Measurements from ENCODE around the gene PTH2. TPM values are rescaled to one million over a fixed set of nuclear protein-coding genes. Genes with fewer than 3 reads are reported as not detected.
A peak's percentile ranks its signal among the peaks of the same experiment; 100 is the strongest.

The PTH2 gene
- total RNA-seq, 1 donor from 2014 or later = not detected

- ATAC-seq = no peak
These were observed 13.7 kb downstream of the PTH2 start for GRCh38 chr19:49409441-49410029.

DNA sequence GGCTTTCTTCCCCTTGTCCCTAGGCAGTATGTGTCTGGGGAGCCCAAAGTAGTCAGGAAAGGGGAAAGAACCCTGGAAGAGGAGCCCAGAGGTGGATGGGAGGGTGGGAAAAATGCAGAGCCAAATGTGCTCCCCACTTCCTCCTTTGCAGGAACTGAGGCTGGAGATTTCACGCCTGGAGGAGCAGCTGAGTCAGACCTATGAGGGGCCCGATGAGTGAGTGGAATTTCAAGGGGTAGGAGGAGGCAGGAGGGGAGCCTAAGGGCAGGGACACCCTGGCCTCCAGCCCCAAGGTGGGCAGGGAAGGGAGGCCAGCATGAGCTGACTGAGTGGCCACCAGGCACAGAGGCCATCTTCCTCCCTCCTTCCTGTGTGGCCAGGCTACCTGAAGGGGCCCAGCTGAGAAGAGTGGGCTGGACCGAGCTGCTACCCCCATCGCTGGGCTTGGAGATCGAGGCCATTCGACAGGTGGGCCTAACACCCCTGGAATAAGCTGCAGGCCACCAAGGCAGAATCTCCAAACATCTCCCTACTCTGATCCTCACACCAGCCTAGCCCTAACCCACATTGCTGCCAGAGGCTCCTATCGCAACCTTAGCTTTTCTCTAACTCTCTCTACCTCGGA is 14.3 kb downstream of the PTH2 start:
- ATAC-seq = no peak

DNA sequence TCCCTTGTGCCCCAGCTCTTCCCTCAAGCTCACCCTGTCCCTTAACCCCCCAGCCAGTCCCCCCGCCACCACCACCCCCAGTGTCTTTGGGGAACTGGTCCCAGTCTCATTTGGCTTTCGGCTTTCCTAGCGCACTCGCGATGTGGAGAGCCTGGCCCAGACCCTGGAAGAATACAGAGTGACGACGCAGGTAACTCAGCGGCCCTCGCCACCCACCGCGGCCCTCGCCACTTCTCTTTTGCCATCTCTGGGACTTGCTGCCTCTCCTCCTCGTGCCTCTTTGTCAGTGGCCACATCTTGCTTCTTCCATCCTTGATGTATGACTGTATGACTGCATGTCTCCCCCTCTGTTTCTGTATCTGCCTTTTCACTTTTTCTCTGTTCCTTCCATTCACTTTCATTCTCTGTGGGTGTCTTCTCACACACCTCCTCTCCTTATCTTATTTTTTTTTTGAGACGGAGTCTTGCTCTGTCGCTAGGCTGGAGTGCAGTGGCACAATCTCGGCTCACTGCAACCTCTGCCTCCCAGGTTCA is 15.7 kb downstream of the PTH2 start:
- no peak for ATAC-seq

GRCh38 chr19:49407079-49407478 is 16.2 kb downstream of the PTH2 start:
- no peak for ATAC-seq

DNA sequence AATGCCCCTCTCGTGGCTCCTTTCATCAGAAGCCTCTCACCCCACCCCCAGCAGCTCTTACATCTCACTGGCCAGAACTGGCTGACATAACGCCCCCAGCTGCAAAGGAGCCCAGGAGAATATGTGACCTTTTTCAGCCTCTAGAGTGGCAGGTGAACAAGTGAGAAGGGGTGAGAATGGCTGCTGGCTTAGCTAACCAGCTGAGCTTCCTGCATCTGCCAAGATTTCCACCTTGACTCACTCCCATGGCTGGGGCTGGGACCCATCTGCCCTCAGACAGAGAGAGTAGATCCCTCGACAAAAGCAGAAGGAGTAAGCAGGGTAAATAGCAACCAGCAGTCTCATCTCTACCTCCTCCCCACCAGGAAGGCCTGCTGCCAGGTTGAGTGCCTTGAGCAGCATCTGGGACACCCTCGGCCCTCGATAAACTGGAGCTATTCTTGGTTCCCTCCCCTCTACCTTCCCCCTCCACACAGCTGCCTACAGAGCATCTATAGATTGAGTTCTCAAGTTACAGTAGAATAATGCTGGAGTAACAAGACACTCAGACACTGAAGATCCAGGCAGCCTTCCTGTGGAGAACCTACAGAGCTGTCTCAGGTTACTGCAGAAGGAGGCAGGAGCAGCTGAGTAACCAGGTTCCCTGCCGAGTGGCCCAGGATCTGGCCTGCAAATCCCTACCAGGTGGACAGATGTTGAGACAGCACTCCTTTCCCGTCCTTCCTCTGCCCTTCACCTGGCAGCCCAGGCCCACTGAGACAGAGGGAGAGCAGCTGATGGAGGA is 19.6 kb downstream of the PTH2 start:
- no peak for ATAC-seq

GRCh38 chr19:49400029-49400428 is 23.2 kb downstream of the PTH2 start:
- ATAC-seq = no peak

DNA sequence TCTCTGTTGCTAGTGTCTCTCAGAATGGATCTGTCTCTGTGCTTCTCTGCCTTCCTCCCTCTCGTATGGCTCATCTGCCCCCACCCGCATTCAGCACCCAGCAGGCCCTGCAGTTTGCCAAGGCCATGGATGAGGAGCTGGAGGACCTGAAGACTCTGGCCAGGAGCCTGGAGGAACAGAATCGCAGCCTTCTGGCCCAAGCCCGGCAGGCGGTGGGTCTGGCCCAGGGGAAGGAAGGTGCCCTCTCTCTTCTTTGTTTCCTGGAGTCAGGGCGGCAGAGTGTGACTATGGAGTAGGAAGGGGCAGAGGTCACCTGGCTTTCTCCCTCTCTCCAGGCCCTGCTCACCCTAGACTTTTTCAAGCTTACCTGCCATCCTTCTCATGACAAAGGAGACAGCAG is 24.3 kb downstream of the PTH2 start:
- ATAC-seq = no peak

DNA sequence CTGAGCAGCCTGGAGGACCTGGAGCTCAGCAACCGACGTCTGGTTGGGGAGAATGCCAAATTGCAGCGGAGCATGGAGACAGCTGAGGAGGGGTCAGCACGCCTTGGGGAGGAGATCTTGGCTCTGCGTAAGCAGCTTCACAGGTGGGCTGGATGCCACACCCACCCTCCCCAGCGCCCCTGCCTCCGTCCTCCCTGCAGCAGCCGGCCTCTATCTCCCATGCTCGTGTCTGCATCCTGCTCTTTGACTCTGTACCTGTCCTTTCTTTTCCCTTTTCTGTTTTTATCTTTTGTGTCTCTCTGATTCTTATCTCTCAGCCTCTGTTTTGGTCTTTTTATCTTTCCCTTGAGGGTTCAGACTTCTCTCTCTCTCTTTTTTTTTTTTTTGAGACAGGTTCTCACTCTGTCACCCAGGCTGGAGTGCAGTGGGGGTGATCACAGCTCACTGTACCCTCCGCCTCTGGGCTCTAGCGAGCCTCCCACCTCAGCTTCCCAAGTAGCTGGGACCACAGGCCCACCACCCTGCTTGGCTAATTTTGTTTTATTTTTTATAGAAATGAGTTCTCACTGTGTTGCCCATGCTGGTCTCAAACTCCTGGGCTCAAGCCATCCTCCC is 25.1 kb downstream of the PTH2 start:
- ATAC-seq = no peak

DNA sequence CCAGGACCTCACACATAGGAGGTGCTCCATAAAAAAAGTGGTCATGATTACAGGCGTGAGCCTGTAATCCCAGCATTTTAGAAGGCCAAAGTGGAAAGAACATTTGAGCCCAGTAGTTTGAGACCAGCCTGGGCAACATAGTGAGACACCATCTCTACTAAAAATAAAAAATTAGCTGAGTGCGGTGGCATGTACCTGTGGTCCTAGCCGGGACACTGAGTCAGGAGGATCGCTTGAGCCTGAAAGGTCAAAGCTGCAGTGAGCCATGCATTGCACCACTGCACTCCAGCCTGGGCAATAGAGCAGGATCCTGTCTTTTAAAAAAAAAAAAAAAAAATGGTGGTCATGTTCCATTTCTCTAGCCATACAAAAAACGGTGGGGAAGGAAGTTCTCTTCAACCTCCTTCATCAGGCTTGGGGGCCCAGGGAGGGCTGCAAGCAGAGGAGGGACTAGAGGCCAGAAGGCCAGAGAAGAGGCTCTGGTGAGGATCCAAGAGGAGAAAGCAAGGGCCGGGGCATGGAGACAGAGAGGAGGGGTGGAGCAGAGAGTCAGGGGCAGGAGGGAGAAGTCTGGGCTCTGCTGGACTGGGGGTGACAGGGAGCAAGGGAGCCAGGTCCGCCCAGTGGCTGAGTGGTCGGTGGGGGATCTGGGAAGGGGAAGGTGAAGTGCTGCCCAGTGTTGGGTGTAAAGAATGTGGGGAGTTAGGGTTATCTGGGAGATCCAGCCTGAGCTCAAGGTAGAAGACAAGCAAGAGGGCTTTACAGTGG is 26.3 kb downstream of the PTH2 start:
- no peak for ATAC-seq

GRCh38 chr19:49395581-49396407 is 27.4 kb downstream of the PTH2 start:
- ATAC-seq = no peak

GRCh38 chr19:49393881-49394280 is 29.4 kb downstream of the PTH2 start:
- ATAC-seq = no peak

GRCh38 chr19:49391581-49392399 is 31.5 kb downstream of the PTH2 start:
- ATAC-seq = peak; percentile 76

DNA sequence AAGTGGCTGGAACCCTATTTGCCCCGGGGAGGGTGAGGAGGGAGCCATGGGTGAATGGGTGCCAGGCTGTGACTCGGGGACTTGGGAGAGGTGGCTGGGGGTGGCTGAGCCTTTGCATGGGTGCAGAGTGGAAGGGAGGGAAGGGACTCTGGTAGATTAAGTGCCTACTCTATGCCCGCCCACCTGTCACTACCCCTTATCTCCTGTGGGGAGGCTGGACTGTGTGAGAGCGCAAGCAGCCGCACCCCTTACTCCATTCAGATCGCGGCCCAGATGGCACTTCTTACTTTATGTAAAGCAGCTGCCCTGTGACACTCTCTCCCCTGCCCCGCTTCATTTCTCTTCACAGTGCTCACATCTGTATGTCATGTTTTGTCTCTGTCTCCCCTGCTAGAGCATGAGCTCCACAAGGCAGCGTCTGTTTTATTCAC is 32.3 kb downstream of the PTH2 start:
- ATAC-seq = peak; percentile 19

GRCh38 chr19:49390131-49390928 is 32.9 kb downstream of the PTH2 start:
- no peak for ATAC-seq

GRCh38 chr19:49389406-49389805 is 33.8 kb downstream of the PTH2 start:
- no peak for ATAC-seq

DNA sequence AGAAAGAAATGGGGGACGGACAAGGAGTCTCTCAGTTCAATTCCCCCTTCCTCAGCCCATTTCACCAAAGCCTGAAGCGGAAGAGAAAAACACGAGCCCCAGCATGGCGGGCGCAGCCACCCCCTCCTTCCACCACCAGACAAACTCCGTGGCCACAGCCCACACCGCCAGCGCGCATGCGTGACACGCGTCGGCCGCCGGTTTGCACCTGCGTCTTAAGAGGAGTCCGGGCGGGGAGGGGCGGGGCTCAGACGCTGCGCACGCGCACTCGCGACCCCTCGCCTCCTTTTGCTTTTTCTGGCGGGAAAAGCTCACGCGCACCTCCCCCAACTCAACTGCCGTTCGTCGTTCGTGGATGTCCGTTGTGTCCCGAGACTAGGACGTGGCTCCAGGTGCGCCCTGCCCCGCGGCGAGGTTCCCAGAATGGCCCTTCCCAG is 35.3 kb downstream of the PTH2 start, which contains the start of gene KASH5:
Gene KASH5 (plus strand): TSS at position 314 of the 437 bp plus-strand sequence. CDS start 2,635 bp downstream, outside the sequence.
- ATAC-seq = peak; percentile 53

DNA sequence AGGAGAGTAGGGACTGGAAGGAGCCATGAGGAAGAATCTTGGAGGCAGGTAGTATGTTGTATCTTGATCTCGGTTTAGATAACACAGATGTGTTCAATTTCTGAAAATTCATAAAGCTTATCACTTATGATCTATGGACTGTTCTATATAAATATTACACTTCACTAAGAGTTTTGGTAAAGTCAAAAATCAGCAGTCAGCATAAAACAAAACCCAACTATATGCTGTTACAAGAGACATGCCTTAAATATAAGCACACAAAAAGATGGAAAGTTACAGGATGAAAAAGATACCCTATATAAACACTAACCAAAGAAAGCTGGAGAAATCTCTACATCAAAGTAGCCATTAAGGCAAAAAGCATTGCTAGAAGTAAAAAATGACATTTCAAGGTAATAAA is 39.6 kb downstream of the PTH2 start:
- no peak for ATAC-seq

- no peak for ATAC-seq
These were observed 40.6 kb downstream of the PTH2 start for GRCh38 chr19:49382639-49383038.

- no peak for ATAC-seq
These were observed 42.9 kb downstream of the PTH2 start for GRCh38 chr19:49380391-49380790.
